SU-DHL-6 (cell line): Measurements from ENCODE around the gene TENM4.

Experiments used
- H2AFZ ChIP-seq: fragments of 200-600 bp; sonication (generic); 2 replicates; pipeline ENCODE4 v1.6.1; 2014; ENCODE audit warnings: low read depth, mild to moderate bottlenecking, moderate library complexity, mixed read lengths, antibody characterized with exemption, low read length; ENCODE audit not compliant: severe bottlenecking
- H3F3A ChIP-seq: fragments of 200-600 bp; shearing (Covaris generic); 2 replicates; pipeline ENCODE4 v1.6.0; 2016; ENCODE audit warnings: antibody characterized with exemption, mild to moderate bottlenecking; ENCODE audit not compliant: insufficient read depth
- H3K27ac ChIP-seq: fragments of 200-600 bp; sonication (generic); 2 replicates; pipeline ENCODE4 v1.5.1; 2016; ENCODE audit warnings: low read depth, mild to moderate bottlenecking, low read length, moderate library complexity, mixed read lengths
- H3K27me3 ChIP-seq: fragments of 200-600 bp; sonication (generic), shearing (Covaris generic); 2 replicates; pipeline ENCODE4 v1.6.0; 2014; ENCODE audit warnings: mild to moderate bottlenecking, low read length
- H3K36me3 ChIP-seq: fragments of 200-600 bp; sonication (generic); 2 replicates; pipeline ENCODE4 v1.6.1; 2014; ENCODE audit warnings: mild to moderate bottlenecking, low read length, mixed read lengths
- H3K4me2 ChIP-seq: fragments of 300-600, 200-600 bp; shearing (Covaris generic), sonication (generic); 2 replicates; pipeline ENCODE4 v1.6.0; 2014; ENCODE audit warnings: low read length, low read depth, mild to moderate bottlenecking; ENCODE audit not compliant: poor library complexity, severe bottlenecking
- H3K4me3 ChIP-seq: fragments of 200-600 bp; sonication (generic); 2 replicates; pipeline ENCODE4 v1.5.1; 2014; ENCODE audit warnings: antibody characterized with exemption, low read length, mild to moderate bottlenecking, mixed read lengths; ENCODE audit not compliant: insufficient read depth, poor library complexity, severe bottlenecking
- H3K79me2 ChIP-seq: fragments of 200-600 bp; sonication (generic); 2 replicates; pipeline ENCODE4 v1.6.1; 2014; ENCODE audit warnings: mild to moderate bottlenecking, low read length, moderate library complexity; ENCODE audit not compliant: insufficient read depth
- H3K9ac ChIP-seq: fragments of 200-600 bp; sonication (generic); 2 replicates; pipeline ENCODE4 v1.7.0; 2014; ENCODE audit warnings: mild to moderate bottlenecking, low read length
- H3K9me2 ChIP-seq: fragments of 200-600 bp; sonication (generic); replicated peaks from 2 replicates; pipeline ENCODE4 v1.6.1; 2014; ENCODE audit warnings: low read length; ENCODE audit not compliant: insufficient read depth
- H3K9me3 ChIP-seq: fragments of 200-600 bp; sonication (generic); 2 replicates; pipeline ENCODE4 v1.6.1; 2014; ENCODE audit warnings: low read length, mixed read lengths; ENCODE audit not compliant: insufficient read depth
- H4K20me1 ChIP-seq: fragments of 200-600 bp; sonication (generic); 2 replicates; pipeline ENCODE4 v1.6.1; 2014; ENCODE audit warnings: low read depth, mild to moderate bottlenecking, antibody characterized with exemption, low read length, moderate library complexity, mixed read lengths
- EZH2phosphoT487 ChIP-seq: fragments of 200-600 bp; sonication (generic), shearing (Covaris generic); conservative IDR thresholded peaks from 2 replicates; pipeline ENCODE4 v1.6.1; 2018; ENCODE audit warnings: mild to moderate bottlenecking, antibody characterized with exemption, low read length, moderate library complexity, mixed read lengths
- TF ChIP-seq, protein P1 (sequence below): fragments of 200-600 bp; sonication (generic); IDR thresholded peaks from one replicate; pipeline ENCODE4 v1.5.1; 2017; ENCODE audit warnings: antibody characterized with exemption, mild to moderate bottlenecking, low read length, moderate library complexity; ENCODE audit not compliant: insufficient read depth, poor library complexity, severe bottlenecking

Gene TENM4

DNA sequence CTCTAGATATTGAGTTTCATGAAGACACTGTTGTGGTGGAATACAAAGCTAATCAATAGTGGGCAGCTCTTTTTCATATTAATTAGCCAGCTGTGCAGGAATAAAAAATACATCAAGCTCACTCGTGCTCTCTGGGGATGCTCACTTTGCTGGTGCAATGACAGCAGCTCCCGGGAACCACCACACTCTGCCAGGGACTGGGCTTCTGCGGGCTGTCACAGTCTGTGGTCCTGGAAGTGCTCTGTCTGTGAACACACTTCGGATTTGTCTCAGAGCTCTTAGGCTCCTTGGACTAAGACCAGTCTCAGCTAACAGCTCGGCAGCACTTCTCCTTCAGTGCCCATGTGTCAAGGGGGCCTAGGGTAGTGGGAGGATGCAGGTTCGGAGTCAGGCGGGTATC is 393.5 kb downstream of the TENM4 start:
- Histone ChIP-seq H2AFZ (no peak overlapping the region), H3K9me2 (no peaks in the 10 kb centered on the region), H3K36me3 (no peaks in the 10 kb centered on the region), H4K20me1 (no peaks in the 10 kb centered on the region), H3F3A (no peaks in the 10 kb centered on the region), H3K27ac (no peak overlapping the region), H3K9me3 (no peaks in the 10 kb centered on the region), H3K27me3 (no peaks in the 10 kb centered on the region), H3K4me3 (no peak overlapping the region), H3K79me2 (no peaks in the 10 kb centered on the region), H3K9ac (no peak overlapping the region), H3K4me2 (no peak overlapping the region)
- TF ChIP-seq, protein P1, sequence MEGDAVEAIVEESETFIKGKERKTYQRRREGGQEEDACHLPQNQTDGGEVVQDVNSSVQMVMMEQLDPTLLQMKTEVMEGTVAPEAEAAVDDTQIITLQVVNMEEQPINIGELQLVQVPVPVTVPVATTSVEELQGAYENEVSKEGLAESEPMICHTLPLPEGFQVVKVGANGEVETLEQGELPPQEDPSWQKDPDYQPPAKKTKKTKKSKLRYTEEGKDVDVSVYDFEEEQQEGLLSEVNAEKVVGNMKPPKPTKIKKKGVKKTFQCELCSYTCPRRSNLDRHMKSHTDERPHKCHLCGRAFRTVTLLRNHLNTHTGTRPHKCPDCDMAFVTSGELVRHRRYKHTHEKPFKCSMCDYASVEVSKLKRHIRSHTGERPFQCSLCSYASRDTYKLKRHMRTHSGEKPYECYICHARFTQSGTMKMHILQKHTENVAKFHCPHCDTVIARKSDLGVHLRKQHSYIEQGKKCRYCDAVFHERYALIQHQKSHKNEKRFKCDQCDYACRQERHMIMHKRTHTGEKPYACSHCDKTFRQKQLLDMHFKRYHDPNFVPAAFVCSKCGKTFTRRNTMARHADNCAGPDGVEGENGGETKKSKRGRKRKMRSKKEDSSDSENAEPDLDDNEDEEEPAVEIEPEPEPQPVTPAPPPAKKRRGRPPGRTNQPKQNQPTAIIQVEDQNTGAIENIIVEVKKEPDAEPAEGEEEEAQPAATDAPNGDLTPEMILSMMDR: no peak
- no peak for TF ChIP-seq EZH2phosphoT487

- H3K27ac ChIP-seq: no peak overlapping the region
- H2AFZ ChIP-seq: no peak overlapping the region
- no peak for TF ChIP-seq EZH2phosphoT487
- TF ChIP-seq, protein P1: no peak
- no peaks in the 10 kb centered on the region for H3K9me2 ChIP-seq
- H3K9ac ChIP-seq: no peak overlapping the region
- no peaks in the 10 kb centered on the region for H3K9me3 ChIP-seq
- no peaks in the 10 kb centered on the region for H3K27me3 ChIP-seq
- no peak overlapping the region for H3K4me3 ChIP-seq
- no peaks in the 10 kb centered on the region for H3F3A ChIP-seq
- no peaks in the 10 kb centered on the region for H4K20me1 ChIP-seq
- no peak overlapping the region for H3K4me2 ChIP-seq
- H3K79me2 ChIP-seq: no peaks in the 10 kb centered on the region
- no peaks in the 10 kb centered on the region for H3K36me3 ChIP-seq
Measured at GRCh38 chr11:79046366-79046765, 394.5 kb downstream of the TENM4 start.

- H3F3A ChIP-seq: no peaks in the 10 kb centered on the region
- H2AFZ ChIP-seq: no peak overlapping the region
- no peak overlapping the region for H3K4me2 ChIP-seq
- no peaks in the 10 kb centered on the region for H3K36me3 ChIP-seq
- H3K27ac ChIP-seq: no peak overlapping the region
- H3K27me3 ChIP-seq: no peaks in the 10 kb centered on the region
- no peaks in the 10 kb centered on the region for H3K9me2 ChIP-seq
- no peaks in the 10 kb centered on the region for H3K79me2 ChIP-seq
- no peaks in the 10 kb centered on the region for H3K9me3 ChIP-seq
- H4K20me1 ChIP-seq: no peaks in the 10 kb centered on the region
- TF ChIP-seq, protein P1: no peak
- TF ChIP-seq EZH2phosphoT487: no peak
- H3K4me3 ChIP-seq: no peak overlapping the region
- no peak overlapping the region for H3K9ac ChIP-seq
Measured at GRCh38 chr11:79045800-79046304, 395.0 kb downstream of the TENM4 start.
